Measurements from ENCODE around the gene UBTD2.

DNA sequence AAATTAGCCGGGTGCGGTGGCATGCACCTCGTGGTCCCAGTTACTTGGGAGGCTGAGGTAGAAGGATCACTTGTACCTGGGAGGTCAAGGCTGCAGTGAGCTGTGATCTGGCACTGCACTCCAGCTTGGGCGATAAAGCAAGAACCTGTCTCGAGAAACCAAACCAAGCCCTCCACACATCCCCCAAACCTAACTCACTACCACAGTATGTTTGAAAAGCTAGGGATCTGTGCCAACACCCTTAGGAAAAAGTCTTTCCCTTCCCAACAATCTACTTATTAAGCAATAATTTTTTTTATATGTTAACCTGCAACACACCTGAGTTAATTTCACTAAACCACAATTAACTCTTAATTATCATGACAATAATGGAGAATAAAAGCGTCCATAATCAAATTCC, 2.2 kb downstream of the UBTD2 start:
- TF ChIP-seq, protein P1, sequence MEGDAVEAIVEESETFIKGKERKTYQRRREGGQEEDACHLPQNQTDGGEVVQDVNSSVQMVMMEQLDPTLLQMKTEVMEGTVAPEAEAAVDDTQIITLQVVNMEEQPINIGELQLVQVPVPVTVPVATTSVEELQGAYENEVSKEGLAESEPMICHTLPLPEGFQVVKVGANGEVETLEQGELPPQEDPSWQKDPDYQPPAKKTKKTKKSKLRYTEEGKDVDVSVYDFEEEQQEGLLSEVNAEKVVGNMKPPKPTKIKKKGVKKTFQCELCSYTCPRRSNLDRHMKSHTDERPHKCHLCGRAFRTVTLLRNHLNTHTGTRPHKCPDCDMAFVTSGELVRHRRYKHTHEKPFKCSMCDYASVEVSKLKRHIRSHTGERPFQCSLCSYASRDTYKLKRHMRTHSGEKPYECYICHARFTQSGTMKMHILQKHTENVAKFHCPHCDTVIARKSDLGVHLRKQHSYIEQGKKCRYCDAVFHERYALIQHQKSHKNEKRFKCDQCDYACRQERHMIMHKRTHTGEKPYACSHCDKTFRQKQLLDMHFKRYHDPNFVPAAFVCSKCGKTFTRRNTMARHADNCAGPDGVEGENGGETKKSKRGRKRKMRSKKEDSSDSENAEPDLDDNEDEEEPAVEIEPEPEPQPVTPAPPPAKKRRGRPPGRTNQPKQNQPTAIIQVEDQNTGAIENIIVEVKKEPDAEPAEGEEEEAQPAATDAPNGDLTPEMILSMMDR (IDR thresholded peaks at IDR 0.05 in 4 of 5, conservative IDR thresholded peaks at IDR 0.05 in 1 of 5): no peak
- TF ChIP-seq POLR2A (IDR thresholded peaks at IDR 0.05): no peak

Measured in gastrocnemius medialis (tissue), 4 donors.